ENCODE measurements around the gene ARHGEF1.

ARHGEF1 gene

DNA sequence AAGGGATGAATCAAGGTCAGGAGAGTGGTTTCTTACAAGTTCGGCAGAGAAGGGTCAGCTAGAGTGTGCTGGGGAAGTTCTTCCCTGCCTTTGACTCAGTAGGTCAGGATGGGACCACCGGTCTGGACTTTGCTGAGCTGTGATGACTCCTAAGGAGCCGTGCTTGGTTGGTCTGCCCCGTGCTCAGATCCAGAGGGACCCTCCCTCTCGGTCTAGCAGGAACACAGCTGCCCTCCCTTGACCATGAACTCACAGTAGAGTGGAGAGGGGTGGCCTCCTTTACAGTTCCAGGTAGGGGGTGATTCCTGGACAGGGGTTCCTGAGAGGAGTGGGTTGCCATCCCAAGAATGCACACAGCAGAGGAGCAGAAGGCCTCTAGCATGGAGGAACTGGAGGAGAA is 18.6 kb upstream of the ARHGEF1 start:
- H3K27ac ChIP-seq, result no peak overlapping the region
- peaks cover 85% of the 10 kb centered on the region for H3K36me3 ChIP-seq (replicated peaks)
- no peaks in the 10 kb centered on the region for H3K27me3 ChIP-seq (replicated peaks)
- DNase-seq, result no peak
- no peak overlapping the region for H3K4me3 ChIP-seq (ENCODE audit: low read depth, low read length)
- in situ Hi-C loops (cut with HindIII; ENCODE audit: low pct_ligation_motif_present, low sequenced_read_pairs), result no loop called here
- TF ChIP-seq, protein P1, sequence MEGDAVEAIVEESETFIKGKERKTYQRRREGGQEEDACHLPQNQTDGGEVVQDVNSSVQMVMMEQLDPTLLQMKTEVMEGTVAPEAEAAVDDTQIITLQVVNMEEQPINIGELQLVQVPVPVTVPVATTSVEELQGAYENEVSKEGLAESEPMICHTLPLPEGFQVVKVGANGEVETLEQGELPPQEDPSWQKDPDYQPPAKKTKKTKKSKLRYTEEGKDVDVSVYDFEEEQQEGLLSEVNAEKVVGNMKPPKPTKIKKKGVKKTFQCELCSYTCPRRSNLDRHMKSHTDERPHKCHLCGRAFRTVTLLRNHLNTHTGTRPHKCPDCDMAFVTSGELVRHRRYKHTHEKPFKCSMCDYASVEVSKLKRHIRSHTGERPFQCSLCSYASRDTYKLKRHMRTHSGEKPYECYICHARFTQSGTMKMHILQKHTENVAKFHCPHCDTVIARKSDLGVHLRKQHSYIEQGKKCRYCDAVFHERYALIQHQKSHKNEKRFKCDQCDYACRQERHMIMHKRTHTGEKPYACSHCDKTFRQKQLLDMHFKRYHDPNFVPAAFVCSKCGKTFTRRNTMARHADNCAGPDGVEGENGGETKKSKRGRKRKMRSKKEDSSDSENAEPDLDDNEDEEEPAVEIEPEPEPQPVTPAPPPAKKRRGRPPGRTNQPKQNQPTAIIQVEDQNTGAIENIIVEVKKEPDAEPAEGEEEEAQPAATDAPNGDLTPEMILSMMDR (IDR thresholded peaks at IDR 0.05; ENCODE audit: low read depth, low read length, missing control alignments), result no peak

DNA sequence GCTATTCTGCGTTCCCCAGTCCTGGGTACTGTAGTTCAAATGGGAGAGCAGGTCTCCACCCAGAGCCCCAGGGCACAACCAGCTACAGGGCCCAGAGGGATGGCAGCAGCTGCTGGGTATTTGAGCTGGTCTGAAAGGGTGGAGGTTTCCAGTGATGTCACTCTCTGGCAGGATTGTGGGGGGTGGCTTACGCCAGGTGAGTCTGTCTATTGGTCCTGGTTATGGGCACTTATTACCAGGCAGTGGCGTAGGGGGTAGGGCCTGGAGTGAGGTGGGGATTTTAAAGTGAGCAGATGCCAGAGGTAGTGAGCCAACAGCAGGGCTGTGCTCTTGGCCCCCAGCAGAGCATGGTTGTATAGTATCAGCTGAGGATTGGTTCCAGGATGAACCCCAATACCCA is 16.7 kb upstream of the ARHGEF1 start:
- H3K27me3 ChIP-seq (replicated peaks), result no peaks in the 10 kb centered on the region
- no peak overlapping the region for H3K4me3 ChIP-seq (ENCODE audit: low read depth, low read length)
- TF ChIP-seq, protein P1 (IDR thresholded peaks at IDR 0.05; ENCODE audit: low read depth, low read length, missing control alignments), result no peak
- no peak overlapping the region for H3K27ac ChIP-seq
- DNase-seq, result no peak
- H3K36me3 ChIP-seq (replicated peaks), result peaks cover 91% of the 10 kb centered on the region
- in situ Hi-C loops (cut with HindIII; ENCODE audit: low pct_ligation_motif_present, low sequenced_read_pairs), result no loop called here

DNA sequence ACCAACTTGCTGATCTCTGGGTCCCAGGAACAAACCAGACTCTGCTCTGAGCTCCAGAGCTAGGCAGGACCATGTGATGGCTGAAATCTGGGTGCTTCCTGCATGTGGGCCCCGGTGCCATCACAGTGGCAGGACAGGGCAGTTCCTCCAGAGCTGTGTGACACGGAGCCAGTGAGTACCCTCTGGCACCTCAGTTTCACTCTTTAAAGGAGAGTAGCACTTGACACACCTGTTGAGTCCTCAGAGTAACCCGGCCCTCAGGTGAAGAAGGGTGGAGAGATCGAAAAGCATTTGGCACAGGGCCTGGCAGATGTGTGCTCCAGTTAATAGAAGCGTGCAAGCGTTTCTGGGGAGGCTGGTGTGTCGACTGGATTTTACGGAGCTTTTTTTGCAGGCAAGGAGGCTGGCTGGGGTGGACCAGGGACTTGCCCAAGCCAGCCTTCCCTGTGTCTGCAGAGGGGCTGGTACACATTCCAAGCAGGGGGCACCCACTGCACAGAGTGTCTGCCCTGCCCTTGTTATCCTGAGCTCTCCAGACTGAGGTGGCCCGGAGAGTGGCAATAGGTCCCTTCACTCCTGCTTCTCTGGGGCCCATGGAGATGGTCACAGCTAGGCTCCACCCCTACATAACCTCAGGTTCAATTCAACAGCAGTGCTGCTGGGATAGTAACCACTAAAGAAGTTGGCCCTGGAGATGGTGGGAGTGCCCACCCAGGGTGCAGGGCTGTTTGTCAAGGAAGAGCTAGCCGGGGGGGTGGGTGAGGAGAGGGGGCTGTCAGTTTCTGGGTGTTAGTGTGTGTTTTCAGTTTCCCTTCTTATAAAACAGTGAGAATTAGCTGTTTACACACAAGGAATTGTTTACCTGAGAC is 14.6 kb upstream of the ARHGEF1 start:
- no peak for DNase-seq
- in situ Hi-C loops (cut with HindIII; ENCODE audit: low pct_ligation_motif_present, low sequenced_read_pairs), result no loop called here
- H3K27me3 ChIP-seq (replicated peaks), result no peaks in the 10 kb centered on the region
- TF ChIP-seq, protein P1 (IDR thresholded peaks at IDR 0.05; ENCODE audit: low read depth, low read length, missing control alignments), result no peak
- peaks cover 83% of the 10 kb centered on the region for H3K36me3 ChIP-seq (replicated peaks)
- H3K4me3 ChIP-seq (ENCODE audit: low read depth, low read length), result no peak overlapping the region
- no peak overlapping the region for H3K27ac ChIP-seq

DNA sequence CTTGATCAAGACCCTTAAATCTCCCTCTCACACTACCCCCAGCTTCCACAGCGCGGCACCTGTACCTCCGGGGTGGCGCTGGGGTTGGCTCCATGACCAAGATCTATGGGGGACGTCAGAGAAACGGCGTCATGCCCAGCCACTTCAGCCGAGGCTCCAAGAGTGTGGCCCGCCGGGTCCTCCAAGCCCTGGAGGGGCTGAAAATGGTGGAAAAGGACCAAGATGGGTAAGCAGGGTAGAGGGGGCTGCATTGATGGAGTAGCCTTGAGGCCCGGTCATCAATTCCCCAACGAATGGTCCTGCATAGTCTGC is 14.0 kb upstream of the ARHGEF1 start:
- H3K4me3 ChIP-seq (ENCODE audit: low read depth, low read length), result no peak overlapping the region
- no peak overlapping the region for H3K27ac ChIP-seq
- no peaks in the 10 kb centered on the region for H3K27me3 ChIP-seq (replicated peaks)
- no peak for DNase-seq
- TF ChIP-seq, protein P1 (IDR thresholded peaks at IDR 0.05; ENCODE audit: low read depth, low read length, missing control alignments), result no peak
- H3K36me3 ChIP-seq (replicated peaks), result peaks cover 79% of the 10 kb centered on the region
- in situ Hi-C loops (cut with HindIII; ENCODE audit: low pct_ligation_motif_present, low sequenced_read_pairs), result no loop called here

DNA sequence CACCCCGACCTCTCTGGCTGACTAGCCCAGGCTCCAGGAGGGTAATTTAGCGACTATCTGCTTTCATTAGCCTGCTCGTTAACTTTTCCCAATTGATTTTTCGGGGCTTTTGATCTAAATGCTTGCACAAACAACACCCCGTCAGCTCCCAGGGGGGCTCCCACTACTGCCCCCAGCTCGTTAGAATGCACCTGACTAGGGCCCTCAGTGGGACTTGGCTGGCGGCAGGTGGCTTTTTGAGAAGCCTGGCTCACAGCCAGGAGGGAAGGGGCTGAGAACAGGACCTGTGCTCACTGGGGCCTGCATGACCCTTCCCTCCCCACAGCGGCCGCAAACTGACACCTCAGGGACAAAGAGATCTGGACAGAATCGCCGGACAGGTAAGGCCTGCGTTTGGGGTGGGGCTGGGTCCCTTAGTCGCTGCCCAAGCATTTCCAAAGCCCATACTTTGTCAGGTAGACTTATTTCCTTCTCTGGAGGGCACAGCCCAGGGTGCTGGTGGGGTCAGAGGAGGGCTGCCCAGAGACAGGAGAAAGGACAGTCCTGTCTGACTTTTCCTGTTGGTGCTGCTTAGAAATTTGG is 13.5 kb upstream of the ARHGEF1 start:
- in situ Hi-C loops (cut with HindIII; ENCODE audit: low pct_ligation_motif_present, low sequenced_read_pairs), result no loop called here
- Histone ChIP-seq H3K36me3 (replicated peaks) (peaks cover 74% of the 10 kb centered on the region), H3K27ac (no peak overlapping the region)

More for the DNA sequence above, 13.5 kb upstream of the ARHGEF1 start:
- no peak for DNase-seq
- TF ChIP-seq, protein P1 (IDR thresholded peaks at IDR 0.05; ENCODE audit: low read depth, low read length, missing control alignments), result no peak
- Histone ChIP-seq H3K4me3 (ENCODE audit: low read depth, low read length) (no peak overlapping the region), H3K27me3 (replicated peaks) (no peaks in the 10 kb centered on the region)

All from brain microvascular endothelial cell (primary cell).